ENCODE results near the gene SULF2.

GRCh38 chr20:47627540-47627939 lies 157.7 kb downstream of the SULF2 start:
- no peak for TF ChIP-seq POLR2A (IDR thresholded peaks at IDR 0.05)
- TF ChIP-seq, protein P1, sequence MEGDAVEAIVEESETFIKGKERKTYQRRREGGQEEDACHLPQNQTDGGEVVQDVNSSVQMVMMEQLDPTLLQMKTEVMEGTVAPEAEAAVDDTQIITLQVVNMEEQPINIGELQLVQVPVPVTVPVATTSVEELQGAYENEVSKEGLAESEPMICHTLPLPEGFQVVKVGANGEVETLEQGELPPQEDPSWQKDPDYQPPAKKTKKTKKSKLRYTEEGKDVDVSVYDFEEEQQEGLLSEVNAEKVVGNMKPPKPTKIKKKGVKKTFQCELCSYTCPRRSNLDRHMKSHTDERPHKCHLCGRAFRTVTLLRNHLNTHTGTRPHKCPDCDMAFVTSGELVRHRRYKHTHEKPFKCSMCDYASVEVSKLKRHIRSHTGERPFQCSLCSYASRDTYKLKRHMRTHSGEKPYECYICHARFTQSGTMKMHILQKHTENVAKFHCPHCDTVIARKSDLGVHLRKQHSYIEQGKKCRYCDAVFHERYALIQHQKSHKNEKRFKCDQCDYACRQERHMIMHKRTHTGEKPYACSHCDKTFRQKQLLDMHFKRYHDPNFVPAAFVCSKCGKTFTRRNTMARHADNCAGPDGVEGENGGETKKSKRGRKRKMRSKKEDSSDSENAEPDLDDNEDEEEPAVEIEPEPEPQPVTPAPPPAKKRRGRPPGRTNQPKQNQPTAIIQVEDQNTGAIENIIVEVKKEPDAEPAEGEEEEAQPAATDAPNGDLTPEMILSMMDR (IDR thresholded peaks at IDR 0.05): no peak

Data from body of pancreas (tissue), 4 donors.